ENCODE results near the gene OR1L4.

OR1L4 gene

GRCh38 chr9:122767817-122768216, 44.0 kb downstream of the OR1L4 start:
- TF ChIP-seq CTCF (IDR thresholded peaks at IDR 0.05; ENCODE audit: low read depth, low read length, missing control alignments) = no peak
- H3K4me3 ChIP-seq (ENCODE audit: low read depth, low read length) = no peak overlapping the region
- no peak for DNase-seq (ENCODE audit: low read depth)

All from GM12864 (cell line).